H9 (cell line): ENCODE results near the gene BLOC1S5. TPM values are rescaled to one million over a fixed set of nuclear protein-coding genes. Genes with fewer than 3 reads are reported as not detected.

ENCODE experiments used
- DNase-seq: peaks from one replicate; pipeline ENCODE4 v3.0.0-alpha.2; 2017
- H2AFZ ChIP-seq: one replicate; pipeline ENCODE4 v1.6.1; 2013; ENCODE audit warnings: mild to moderate bottlenecking, low read length, control low read depth, moderate library complexity
- H2AK5ac ChIP-seq: 2 replicates; pipeline ENCODE4 v1.6.1; 2013; ENCODE audit warnings: low read length, control low read depth, mixed read lengths; ENCODE audit not compliant: insufficient read length
- H2BK120ac ChIP-seq: one replicate; pipeline ENCODE4 v1.6.1; 2013; ENCODE audit warnings: low read depth, mild to moderate bottlenecking, low read length, control low read depth, inconsistent platforms; ENCODE audit not compliant: poor library complexity, severe bottlenecking
- H2BK12ac ChIP-seq: 2 replicates; pipeline ENCODE4 v1.6.1; 2013; ENCODE audit warnings: low read length, control low read depth, mixed read lengths, low read depth; ENCODE audit not compliant: insufficient read length
- H2BK15ac ChIP-seq: 2 replicates; pipeline ENCODE4 v1.6.1; 2013; ENCODE audit warnings: low read depth, low read length, control low read depth
- H2BK20ac ChIP-seq: one replicate; pipeline ENCODE4 v1.6.1; 2013; ENCODE audit warnings: low read depth, mild to moderate bottlenecking, low read length, control low read depth, inconsistent platforms; ENCODE audit not compliant: poor library complexity, severe bottlenecking
- H2BK5ac ChIP-seq: 2 replicates; pipeline ENCODE4 v1.6.1; 2013; ENCODE audit warnings: low read length, control low read depth, mixed read lengths; ENCODE audit not compliant: insufficient read length
- H3K14ac ChIP-seq: 2 replicates; pipeline ENCODE4 v1.6.1; 2013; ENCODE audit warnings: low read length, control low read depth; ENCODE audit not compliant: insufficient read depth
- H3K18ac ChIP-seq: 2 replicates; pipeline ENCODE4 v1.6.1; 2013; ENCODE audit warnings: low read depth, mild to moderate bottlenecking, mixed read lengths, low read length, control low read depth; ENCODE audit not compliant: insufficient read length
- H3K23ac ChIP-seq: 2 replicates; pipeline ENCODE4 v1.6.1; 2013; ENCODE audit warnings: low read length, control low read depth, mixed read lengths, low read depth; ENCODE audit not compliant: insufficient read length
- H3K23me2 ChIP-seq: 2 replicates; pipeline ENCODE4 v1.6.1; 2013; ENCODE audit warnings: low read depth, mild to moderate bottlenecking, mixed read lengths, low read length, control low read depth; ENCODE audit not compliant: insufficient read length, poor library complexity, severe bottlenecking
- H3K27ac ChIP-seq: 2 replicates; pipeline ENCODE4 v1.5.1; 2013; ENCODE audit warnings: low read length, control low read depth, mixed read lengths, low read depth; ENCODE audit not compliant: insufficient read length
- H3K27me3 ChIP-seq: 2 replicates; pipeline ENCODE4 v1.6.1; 2013; ENCODE audit warnings: low read length, control low read depth, inconsistent platforms; ENCODE audit not compliant: insufficient read depth
- H3K4ac ChIP-seq: 2 replicates; pipeline ENCODE4 v1.6.1; 2013; ENCODE audit warnings: low read depth, mild to moderate bottlenecking, control low read depth, inconsistent platforms, low read length, moderate library complexity
- H3K4me1 ChIP-seq: 2 replicates; pipeline ENCODE4 v1.6.1; 2013; ENCODE audit warnings: low read length, control low read depth, inconsistent platforms; ENCODE audit not compliant: insufficient read depth
- H3K4me2 ChIP-seq: 2 replicates; pipeline ENCODE4 v1.6.1; 2013; ENCODE audit warnings: low read length, control low read depth, mixed read lengths; ENCODE audit not compliant: insufficient read length, insufficient read depth
- H3K56ac ChIP-seq: 2 replicates; pipeline ENCODE4 v1.6.1; 2013; ENCODE audit warnings: low read depth, mild to moderate bottlenecking, mixed read lengths, low read length, control low read depth; ENCODE audit not compliant: insufficient read length
- H3K79me1 ChIP-seq: 2 replicates; pipeline ENCODE4 v1.6.1; 2013; ENCODE audit warnings: low read depth, mild to moderate bottlenecking, moderate library complexity, low read length, control low read depth, inconsistent platforms; ENCODE audit not compliant: insufficient read depth, poor library complexity, severe bottlenecking
- H3K79me2 ChIP-seq: 2 replicates; pipeline ENCODE4 v1.6.1; 2013; ENCODE audit warnings: low read length, control low read depth, inconsistent platforms; ENCODE audit not compliant: insufficient read depth
- H3K9ac ChIP-seq: 2 replicates; pipeline ENCODE4 v1.6.1; 2013; ENCODE audit warnings: low read length, control low read depth, mixed read lengths; ENCODE audit not compliant: insufficient read length; ENCODE audit errors: extremely low read depth
- H3K9me3 ChIP-seq: one replicate; pipeline ENCODE4 v1.6.1; 2013; ENCODE audit warnings: low read depth, low read length, inconsistent platforms; ENCODE audit not compliant: control insufficient read depth
- H3T11ph ChIP-seq: one replicate; pipeline ENCODE4 v1.6.1; 2013; ENCODE audit warnings: mild to moderate bottlenecking, low read length, control low read depth, inconsistent platforms
- H4K20me1 ChIP-seq: one replicate; pipeline ENCODE4 v1.6.1; 2013; ENCODE audit not compliant: control insufficient read depth, insufficient read length, insufficient read depth
- H4K5ac ChIP-seq: 2 replicates; pipeline ENCODE4 v1.6.1; 2013; ENCODE audit warnings: low read depth, mild to moderate bottlenecking, mixed read lengths, low read length, control low read depth; ENCODE audit not compliant: insufficient read length
- H4K8ac ChIP-seq: replicated peaks from 2 replicates; pipeline ENCODE4 v1.6.1; 2013; ENCODE audit warnings: low read length, control low read depth, mixed read lengths, low read depth; ENCODE audit not compliant: insufficient read length
- H4K91ac ChIP-seq: 2 replicates; pipeline ENCODE4 v1.6.1; 2013; ENCODE audit warnings: low read depth, mild to moderate bottlenecking, moderate library complexity, mixed read lengths, low read length, control low read depth; ENCODE audit not compliant: insufficient read length
- H3K27ac Mint-ChIP-seq, 3 experiments: 2 replicates in 2 of 3; 3 replicates in 1 of 3; pipeline ENCODE4 v1.8.0; 2020 to 2021; ENCODE audit warnings: mixed read lengths in 3 of 3, mild to moderate bottlenecking in 1 of 3, moderate library complexity in 1 of 3
- H3K27me3 Mint-ChIP-seq: 2 replicates; pipeline ENCODE4 v1.8.0; 2021; ENCODE audit warnings: low read depth, mild to moderate bottlenecking, moderate library complexity, mixed read lengths
- H3K36me3 Mint-ChIP-seq, 3 experiments: 2 replicates in 2 of 3; 3 replicates in 1 of 3; pipeline ENCODE4 v1.8.0; 2020 to 2021; ENCODE audit warnings: low read depth in 3 of 3, mixed read lengths in 3 of 3; ENCODE audit not compliant: insufficient read depth in 1 of 3
- H3K4me1 Mint-ChIP-seq, 2 experiments: 2 replicates each; pipeline ENCODE4 v1.8.0; 2020; ENCODE audit warnings: mixed read lengths in 2 of 2
- H3K4me3 Mint-ChIP-seq, 2 experiments: 2 replicates in 1 of 2; 3 replicates in 1 of 2; pipeline ENCODE4 v1.8.0; 2020 to 2021; ENCODE audit warnings: mild to moderate bottlenecking in 2 of 2, mixed read lengths in 2 of 2, moderate library complexity in 1 of 2
- H3K9me3 Mint-ChIP-seq, 2 experiments: 2 replicates in 1 of 2; 3 replicates in 1 of 2; pipeline ENCODE4 v1.8.0; 2020; ENCODE audit warnings: mild to moderate bottlenecking in 2 of 2, mixed read lengths in 2 of 2, moderate library complexity in 1 of 2
- whole genome bisulfite sequencing: extraction: QIAGEN DNeasy Blood & Tissue Kit; methylation state at CpG from one replicate; pipeline ENCODE4 v1.1.7; 2013; ENCODE audit warnings: missing lambda C conversion rate, low lambda C conversion rate, mixed read lengths; ENCODE audit not compliant: insufficient read length; ENCODE audit errors: extremely low coverage; 5-methylcytosine and 5-hydroxymethylcytosine counted together
- total RNA-seq: library from RNA; stranded (reverse); gene quantifications from 2 replicates; pipeline ENCODE4 v1.2.1, GENCODE V29; 2021
- TF ChIP-seq, protein P1 (sequence below): fragments of 200-600 bp; sonication (generic); conservative IDR thresholded peaks from 3 replicates; pipeline ENCODE4 v1.8.0; 2021; ENCODE audit warnings: antibody characterized with exemption, mild to moderate bottlenecking

BLOC1S5 gene
- total RNA-seq, 1 experiment from 2014 or later: 15.6 TPM

DNA sequence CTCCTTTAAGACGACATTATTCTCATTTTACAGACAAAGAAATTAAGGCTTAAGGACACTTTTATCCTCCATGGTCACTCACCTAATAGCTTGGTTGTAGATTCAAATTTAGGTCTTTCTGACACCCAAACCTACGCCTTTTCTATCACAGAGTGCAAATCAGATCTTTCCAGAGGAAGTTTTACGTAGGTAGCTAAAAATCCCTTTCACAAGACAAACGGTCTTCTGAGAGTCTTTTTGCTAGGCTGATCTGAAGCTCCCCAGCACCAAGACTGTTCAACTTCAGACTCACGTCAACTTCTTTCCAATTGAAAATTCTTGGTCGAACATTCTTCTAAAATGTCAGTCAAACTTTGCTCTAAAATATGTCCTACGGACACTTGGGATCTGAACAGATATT lies 46.5 kb downstream of the BLOC1S5 start:
- Mint-ChIP-seq H3K27ac (peak overlapping the region in 2 of 3 experiments; percentile 40 to 52; a peak in 3 of 7 replicates), H3K4me3 (no peak overlapping the region)
- no peak overlapping the region for H3K4me2 ChIP-seq

More for the DNA sequence above, 46.5 kb downstream of the BLOC1S5 start:
- Histone ChIP-seq H3K27me3 (no peaks in the 10 kb centered on the region), H2BK15ac (no peak overlapping the region), H3K9ac (no peak overlapping the region), H2BK5ac (no peak overlapping the region), H2BK20ac (no peak overlapping the region), H3T11ph (no peak overlapping the region), H4K5ac (no peak overlapping the region), H3K79me2 (no peaks in the 10 kb centered on the region), H3K79me1 (no peaks in the 10 kb centered on the region), H3K4me1 (no peaks in the 10 kb centered on the region; the same call in 1 of the 2 replicates), H2AFZ (no peak overlapping the region), H2BK120ac (no peak overlapping the region), H4K91ac (no peak overlapping the region), H2AK5ac (no peak overlapping the region), H3K14ac (no peak overlapping the region), H3K56ac (no peak overlapping the region), H3K9me3 (no peaks in the 10 kb centered on the region), H2BK12ac (no peak overlapping the region), H3K23ac (no peak overlapping the region), H4K20me1 (no peaks in the 10 kb centered on the region), H3K23me2 (no peaks in the 10 kb centered on the region), H4K8ac (no peak overlapping the region), H3K4ac (no peak overlapping the region), H3K27ac (no peak overlapping the region), H3K18ac (no peak overlapping the region)
- WGBS: no CpG with 5 or more reads among the region's 7 CpGs
- no peak for DNase-seq
- H3K27me3 Mint-ChIP-seq: no peaks in the 10 kb centered on the region
- TF ChIP-seq, protein P1, sequence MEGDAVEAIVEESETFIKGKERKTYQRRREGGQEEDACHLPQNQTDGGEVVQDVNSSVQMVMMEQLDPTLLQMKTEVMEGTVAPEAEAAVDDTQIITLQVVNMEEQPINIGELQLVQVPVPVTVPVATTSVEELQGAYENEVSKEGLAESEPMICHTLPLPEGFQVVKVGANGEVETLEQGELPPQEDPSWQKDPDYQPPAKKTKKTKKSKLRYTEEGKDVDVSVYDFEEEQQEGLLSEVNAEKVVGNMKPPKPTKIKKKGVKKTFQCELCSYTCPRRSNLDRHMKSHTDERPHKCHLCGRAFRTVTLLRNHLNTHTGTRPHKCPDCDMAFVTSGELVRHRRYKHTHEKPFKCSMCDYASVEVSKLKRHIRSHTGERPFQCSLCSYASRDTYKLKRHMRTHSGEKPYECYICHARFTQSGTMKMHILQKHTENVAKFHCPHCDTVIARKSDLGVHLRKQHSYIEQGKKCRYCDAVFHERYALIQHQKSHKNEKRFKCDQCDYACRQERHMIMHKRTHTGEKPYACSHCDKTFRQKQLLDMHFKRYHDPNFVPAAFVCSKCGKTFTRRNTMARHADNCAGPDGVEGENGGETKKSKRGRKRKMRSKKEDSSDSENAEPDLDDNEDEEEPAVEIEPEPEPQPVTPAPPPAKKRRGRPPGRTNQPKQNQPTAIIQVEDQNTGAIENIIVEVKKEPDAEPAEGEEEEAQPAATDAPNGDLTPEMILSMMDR: no peak
- H3K36me3 Mint-ChIP-seq: peaks cover 0 to 8% (median 7%) of the 10 kb centered on the region in 3 experiments; a peak in 3 of 7 replicates
- no peaks in the 10 kb centered on the region for H3K9me3 Mint-ChIP-seq
- H3K4me1 Mint-ChIP-seq: peaks cover 20 to 36% of the 10 kb centered on the region in 2 experiments
